LoVo (cell line): ENCODE data around the gene NUBPL.
"Not testable (repeated sequence)": the region's sequence is repeated elsewhere in the genome, so short reads cannot be mapped to it uniquely, and the experiment has no call there.

Source experiments
- DNase-seq: peaks from one replicate; pipeline ENCODE4 v3.0.0-alpha.2; 2016; ENCODE audit warnings: low spot score

Gene NUBPL

DNA sequence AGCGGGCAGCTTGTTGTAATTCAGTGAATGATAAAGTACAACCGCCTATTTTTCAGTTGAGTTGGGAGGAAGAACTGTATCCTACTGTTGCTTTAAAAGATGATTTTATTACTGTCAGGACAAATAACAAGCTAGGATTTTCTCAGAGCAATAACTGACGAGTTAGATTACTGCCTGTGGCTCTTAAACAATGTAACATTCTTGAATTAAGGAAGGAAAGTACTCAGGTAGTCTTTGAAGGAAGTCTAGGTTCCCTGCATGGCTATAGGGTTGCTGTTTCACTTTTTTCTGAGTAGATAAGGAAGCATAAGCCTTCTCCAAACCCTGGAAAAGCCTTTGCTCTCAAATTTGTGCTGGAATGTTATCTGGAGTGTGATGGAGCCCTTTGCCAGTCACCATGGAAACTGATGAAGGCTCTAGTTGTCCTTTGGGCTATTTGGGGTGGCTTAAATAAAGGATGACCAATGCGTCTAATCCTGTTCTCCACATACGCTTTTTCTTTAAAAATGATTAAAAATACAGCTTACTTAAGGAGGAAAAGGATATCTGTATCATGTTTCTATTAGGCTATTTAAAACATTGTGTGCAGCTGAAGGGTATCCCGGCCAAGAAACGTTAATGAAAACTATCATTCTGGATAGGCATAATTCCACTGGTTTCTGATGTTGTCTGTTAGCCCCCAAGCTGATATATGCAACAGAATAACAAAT, 17.7 kb downstream of the NUBPL start:
- no peak for DNase-seq

DNA sequence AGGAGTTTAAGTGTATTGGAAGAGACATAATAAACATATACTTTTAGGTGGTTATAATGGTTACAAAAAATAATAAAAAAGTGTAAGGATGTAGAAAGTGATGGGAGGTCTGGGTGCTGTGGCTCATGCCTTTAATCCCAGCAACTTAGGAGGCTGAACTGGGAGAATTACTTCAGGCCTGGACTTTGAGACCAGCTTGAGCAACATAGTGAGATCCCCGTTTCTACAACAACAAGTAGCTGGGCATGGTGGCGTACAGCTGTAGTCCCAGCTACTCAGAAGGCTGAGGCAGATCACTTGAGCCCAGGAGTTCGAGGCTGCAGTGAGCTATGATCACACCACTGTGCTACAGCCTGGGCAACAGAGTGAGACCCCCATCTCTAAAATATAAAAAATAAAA, 19.0 kb downstream of the NUBPL start:
- no peak for DNase-seq

DNA sequence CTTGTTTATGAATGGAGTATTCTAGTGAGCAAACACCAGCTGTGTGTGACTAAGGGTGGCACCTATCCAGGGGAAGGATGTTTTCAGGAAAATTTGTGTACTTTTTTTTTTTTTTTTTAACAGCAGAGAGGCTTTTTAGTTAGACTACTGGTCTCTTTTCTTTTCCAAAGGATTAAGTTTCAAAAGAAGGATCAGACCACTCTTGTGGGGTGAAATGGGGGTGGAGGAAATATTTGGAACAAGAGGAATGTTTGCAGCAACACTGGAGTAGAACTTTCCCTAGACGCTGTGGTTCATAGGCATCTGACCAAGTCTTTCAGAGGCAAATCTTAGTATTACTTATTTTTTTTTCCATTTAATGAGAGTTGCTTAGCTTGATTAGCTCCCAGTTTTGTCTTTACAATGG, 21.1 kb downstream of the NUBPL start:
- no peak for DNase-seq

GRCh38 chr14:31582836-31583452, 21.7 kb downstream of the NUBPL start:
- DNase-seq = no peak

GRCh38 chr14:31590206-31590605, 29.0 kb downstream of the NUBPL start:
- no peak for DNase-seq

- DNase-seq = no peak
Measured at GRCh38 chr14:31592122-31592521, 30.9 kb downstream of the NUBPL start.

DNA sequence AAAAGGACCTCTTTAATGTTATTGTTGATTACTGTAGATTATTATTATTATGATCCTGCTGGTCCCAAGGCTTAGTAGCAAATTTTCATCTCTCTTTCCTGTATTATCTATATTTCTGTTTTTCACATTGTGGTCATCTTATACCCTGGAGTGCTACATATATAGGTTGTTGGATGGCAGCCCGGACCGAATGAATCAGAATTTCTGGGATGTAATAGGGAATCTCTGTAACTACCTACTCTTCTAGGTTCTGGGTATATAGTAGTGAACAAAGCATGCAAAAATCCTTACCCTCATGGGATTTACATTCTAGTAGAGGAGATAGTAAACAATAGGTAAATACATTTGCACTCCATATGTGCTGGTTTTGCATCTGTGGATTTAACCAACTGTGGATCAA, 31.4 kb downstream of the NUBPL start:
- no peak for DNase-seq

DNA sequence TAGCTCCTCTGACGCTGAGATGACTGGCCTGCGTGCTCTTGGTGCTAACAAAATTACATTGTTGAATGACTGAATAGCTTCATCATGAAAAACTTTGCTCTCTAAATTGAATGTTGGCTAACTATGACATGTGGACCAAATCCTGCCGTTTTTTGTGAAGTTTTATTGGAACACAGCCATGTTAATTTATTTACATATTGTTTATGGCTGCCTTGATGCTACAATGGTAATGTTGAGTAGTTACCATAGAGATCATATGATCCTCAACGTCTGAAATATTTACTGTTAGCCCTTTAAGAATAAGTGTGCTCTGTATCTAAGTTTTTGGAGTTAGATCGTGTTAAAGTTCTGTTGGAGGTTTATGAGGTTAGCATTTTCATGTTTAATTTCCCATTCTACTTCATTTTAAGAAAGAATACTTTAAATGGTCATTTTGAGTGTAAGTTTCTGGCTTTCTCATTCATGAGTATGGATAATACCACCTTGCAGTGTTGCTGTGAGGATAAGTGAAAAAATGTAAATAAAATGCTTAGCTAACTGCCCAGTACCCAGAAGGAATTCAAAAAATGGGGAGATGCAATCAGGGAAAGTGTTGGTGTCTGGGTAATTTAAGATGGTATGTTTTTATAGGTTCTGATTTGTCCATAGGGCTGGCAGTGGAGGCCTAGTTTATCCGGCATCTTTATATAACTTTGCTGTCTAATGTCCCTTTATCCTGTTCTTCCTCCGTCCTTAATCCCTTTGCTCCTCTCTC, 35.3 kb downstream of the NUBPL start:
- DNase-seq = no peak

DNA sequence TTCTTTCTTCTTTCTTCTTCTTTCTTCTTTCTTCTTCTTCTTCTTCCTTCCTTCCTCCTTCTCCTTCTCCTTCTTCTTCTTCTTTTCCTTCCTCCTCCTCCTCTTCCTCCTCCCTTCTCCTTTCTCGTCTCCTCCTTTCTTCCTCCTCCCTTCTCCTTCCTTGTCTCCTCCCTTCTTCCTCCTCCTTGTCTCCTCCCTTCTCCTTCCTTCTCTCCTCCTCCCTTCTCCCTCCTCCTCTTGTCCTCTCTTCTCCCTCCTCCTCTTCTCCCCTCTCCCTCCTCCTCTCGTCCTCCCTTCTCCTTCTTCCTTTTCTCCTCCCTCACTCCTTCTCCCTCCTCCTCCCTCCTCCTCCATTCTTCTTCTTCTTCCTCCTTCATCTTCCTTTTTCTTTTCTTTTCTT, 44.5 kb downstream of the NUBPL start:
- DNase-seq = no peak

- no peak for DNase-seq
Measured at GRCh38 chr14:31611778-31612433, 50.7 kb downstream of the NUBPL start.

DNA sequence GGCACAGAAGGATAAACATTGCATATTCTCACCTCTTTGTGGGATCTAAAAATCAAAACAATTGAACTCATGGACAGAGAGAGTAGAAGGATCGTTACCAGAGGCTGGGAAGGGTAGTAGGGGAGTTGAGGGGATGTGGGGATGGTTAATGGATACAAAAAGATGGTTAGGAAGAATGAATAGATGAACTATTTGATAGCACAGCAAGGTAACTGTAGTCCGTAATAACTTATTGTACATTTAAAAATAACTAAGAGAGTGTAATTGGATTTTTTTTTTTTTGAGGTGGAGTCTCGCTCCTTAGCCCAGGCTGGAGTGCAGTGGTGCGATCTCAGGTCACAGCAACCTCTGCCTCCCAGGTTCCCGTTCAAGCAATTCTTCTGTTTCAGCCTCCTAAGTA, 52.0 kb downstream of the NUBPL start:
- DNase-seq = no peak

DNA sequence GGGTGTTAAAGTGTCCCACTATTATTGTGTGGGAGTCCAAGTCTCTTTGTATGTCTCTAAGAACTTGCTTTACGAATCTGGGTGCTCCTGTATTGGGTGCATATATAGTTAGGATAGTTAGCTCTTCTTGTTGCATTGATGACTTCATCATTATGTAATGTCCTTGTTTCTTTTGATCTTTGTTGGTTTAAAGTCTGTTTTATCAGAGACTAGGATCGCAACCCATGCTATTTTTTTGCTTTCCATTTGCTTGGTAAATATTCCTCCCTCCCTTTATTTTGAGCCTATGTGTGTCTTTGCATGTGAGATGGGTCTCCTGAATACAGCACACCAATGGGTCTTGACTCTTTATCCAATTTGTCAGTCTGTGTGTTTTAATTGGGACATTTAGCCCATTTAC, 57.7 kb downstream of the NUBPL start:
- not testable (repeated sequence) for DNase-seq

GRCh38 chr14:31619440-31619839, 58.2 kb downstream of the NUBPL start:
- no peak for DNase-seq

GRCh38 chr14:31620898-31621297, 59.7 kb downstream of the NUBPL start:
- DNase-seq = not testable (repeated sequence)

DNA sequence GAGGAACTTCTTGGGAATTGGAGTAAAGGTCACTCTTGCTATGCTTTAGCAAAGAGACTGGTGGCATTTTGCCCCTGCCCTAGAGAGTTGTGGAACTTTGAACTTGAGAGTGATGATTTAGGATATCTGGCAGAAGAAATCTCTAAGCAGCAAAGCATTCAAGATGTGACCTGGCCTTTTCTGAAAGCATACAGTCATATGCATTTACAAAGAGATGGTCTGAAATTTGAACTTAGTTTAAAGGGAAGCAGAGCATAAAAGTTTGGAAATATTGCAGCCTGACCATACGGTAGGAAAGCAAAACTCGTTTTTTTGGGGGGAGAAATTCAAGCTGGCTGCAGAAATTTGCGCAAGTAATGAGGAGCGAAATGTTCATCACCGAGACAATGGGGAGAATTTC, 60.9 kb downstream of the NUBPL start:
- no peak for DNase-seq

GRCh38 chr14:31652900-31653299, 91.7 kb downstream of the NUBPL start:
- not testable (repeated sequence) for DNase-seq

- no peak for DNase-seq
Measured at GRCh38 chr14:31657917-31658316, 96.7 kb downstream of the NUBPL start.

- no peak for DNase-seq
Measured at GRCh38 chr14:31659278-31659677, 98.1 kb downstream of the NUBPL start.

- DNase-seq = no peak
Measured at GRCh38 chr14:31660191-31660590, 99.0 kb downstream of the NUBPL start.

DNA sequence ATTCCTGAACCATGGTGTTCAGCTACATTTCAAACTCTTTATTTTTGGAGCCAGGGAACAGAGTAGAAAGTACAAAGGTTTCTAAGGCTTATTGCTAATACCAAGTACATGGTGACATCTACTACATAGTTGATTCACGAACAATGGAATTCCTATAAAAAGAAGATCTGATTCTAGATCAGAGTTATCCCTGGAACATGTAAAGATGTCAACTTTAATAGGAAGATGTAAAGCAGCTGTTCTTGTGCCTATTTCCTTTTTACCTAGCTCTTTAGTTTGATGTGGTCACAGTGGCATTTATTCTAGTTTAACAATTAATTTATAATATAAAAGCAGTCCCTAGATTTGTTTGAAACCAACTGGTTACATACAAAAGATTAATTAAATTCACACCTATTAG, 99.5 kb downstream of the NUBPL start:
- no peak for DNase-seq

GRCh38 chr14:31668348-31668747, 107.1 kb downstream of the NUBPL start:
- no peak for DNase-seq

- no peak for DNase-seq
Measured at GRCh38 chr14:31672709-31673108, 111.5 kb downstream of the NUBPL start.

DNA sequence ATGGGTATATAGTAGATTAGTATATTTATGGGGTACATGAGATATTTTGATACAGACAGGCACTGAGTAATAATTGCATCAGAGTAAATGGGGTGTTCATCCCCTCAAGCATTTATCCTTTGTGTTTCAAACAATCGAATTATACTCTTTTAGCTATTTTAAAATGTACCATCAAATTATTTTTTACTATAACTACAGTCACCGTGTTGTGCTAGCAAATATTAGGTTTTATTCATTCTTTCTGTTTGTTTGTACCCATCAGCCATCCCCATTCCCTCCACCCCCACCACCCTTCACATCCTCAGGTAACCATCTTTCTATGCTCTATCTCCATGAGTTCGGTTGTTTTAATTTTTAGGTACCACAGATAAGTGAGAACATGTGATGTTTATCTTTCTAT, 115.8 kb downstream of the NUBPL start:
- no peak for DNase-seq
